Esophagus muscularis mucosa (tissue), 3 donors: Measurements from ENCODE around the gene GPR17.

ENCODE experiments used
- POLR2AphosphoS5 ChIP-seq, 2 donors: sonication (generic); formaldehyde crosslinking; IDR thresholded peaks; one replicate each; pipeline ENCODE4 v1.6.1; 2017; ENCODE audit warnings: antibody characterized with exemption in 2 of 2
- TF ChIP-seq, protein P1 (sequence below), 3 experiments: fragments of 200-600 bp in 2 of 3; fragments of 450-650 bp in 1 of 3; sonication (generic) in 2 of 3; IDR thresholded peaks; one replicate each; pipeline ENCODE4 v1.5.1; 2017 to 2019; ENCODE audit warnings: antibody characterized with exemption in 3 of 3, mild to moderate bottlenecking in 2 of 3, moderate library complexity in 1 of 3

DNA sequence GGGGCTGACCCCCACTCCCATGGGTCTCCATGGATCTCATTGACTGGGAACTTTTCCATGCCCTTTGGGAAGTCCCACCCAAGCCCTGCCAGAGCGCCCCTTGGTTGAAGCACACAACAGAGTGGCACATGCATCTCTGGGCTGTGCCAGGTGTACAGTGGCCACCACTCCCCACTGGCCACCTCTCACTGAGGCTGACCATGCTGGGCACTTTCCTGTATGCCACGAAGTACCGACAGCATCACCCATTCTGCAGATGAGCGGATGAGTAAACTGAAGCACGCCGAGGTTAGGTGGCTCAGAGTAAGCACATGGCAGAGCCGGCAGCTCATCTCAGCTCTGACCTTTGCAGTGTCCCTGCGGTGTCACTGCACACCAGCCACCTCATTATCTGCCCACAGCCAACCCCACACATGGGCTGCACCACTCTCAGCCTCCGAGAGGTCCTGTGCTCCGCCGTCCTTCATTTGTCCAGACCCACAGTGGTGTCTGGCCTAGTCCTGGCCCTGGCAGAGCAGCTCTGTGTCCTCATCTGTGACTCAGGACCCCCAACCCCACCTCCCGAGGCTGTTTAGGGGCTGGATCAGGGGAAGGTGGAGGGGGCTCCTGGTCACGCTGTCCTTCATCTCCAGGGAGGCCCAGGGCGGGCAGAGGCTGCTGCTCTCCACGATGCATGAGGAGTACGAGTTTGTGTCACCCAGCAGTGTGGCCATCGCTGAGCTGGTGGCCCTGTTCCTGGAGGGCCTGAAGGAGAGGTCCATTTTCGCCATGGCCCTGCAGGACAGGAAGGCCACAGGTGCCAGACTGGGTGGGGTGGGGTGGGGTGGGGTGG is 18.0 kb upstream of the GPR17 start:
- TF ChIP-seq, protein P1, sequence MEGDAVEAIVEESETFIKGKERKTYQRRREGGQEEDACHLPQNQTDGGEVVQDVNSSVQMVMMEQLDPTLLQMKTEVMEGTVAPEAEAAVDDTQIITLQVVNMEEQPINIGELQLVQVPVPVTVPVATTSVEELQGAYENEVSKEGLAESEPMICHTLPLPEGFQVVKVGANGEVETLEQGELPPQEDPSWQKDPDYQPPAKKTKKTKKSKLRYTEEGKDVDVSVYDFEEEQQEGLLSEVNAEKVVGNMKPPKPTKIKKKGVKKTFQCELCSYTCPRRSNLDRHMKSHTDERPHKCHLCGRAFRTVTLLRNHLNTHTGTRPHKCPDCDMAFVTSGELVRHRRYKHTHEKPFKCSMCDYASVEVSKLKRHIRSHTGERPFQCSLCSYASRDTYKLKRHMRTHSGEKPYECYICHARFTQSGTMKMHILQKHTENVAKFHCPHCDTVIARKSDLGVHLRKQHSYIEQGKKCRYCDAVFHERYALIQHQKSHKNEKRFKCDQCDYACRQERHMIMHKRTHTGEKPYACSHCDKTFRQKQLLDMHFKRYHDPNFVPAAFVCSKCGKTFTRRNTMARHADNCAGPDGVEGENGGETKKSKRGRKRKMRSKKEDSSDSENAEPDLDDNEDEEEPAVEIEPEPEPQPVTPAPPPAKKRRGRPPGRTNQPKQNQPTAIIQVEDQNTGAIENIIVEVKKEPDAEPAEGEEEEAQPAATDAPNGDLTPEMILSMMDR (IDR thresholded peaks at IDR 0.05): no peak
- no peak for TF ChIP-seq POLR2AphosphoS5 (IDR thresholded peaks at IDR 0.05)
